Kidney (tissue), 22 donors: ENCODE results near the gene MOB4. TPM values are rescaled to one million over a fixed set of nuclear protein-coding genes. Genes with fewer than 3 reads are reported as not detected.

Experiments
- DNase-seq, 5 donors: peaks; one replicate each; pipeline ENCODE4 v3.0.0-alpha.2; 2013 to 2020
- FAIRE-seq: peaks from 2 replicates; lab custom pipeline; 2012; peaks lifted over from hg19 to GRCh38; lab: Jason Lieb, UNC
- H3K27ac ChIP-seq, 2 donors: one replicate each; pipeline ENCODE4 v1.7.0; 2013; ENCODE audit warnings: low read depth in 2 of 2, low read length in 2 of 2, inconsistent platforms in 1 of 2
- H3K27me3 ChIP-seq: one replicate; pipeline ENCODE4 v1.7.1; 2013; ENCODE audit warnings: low read length, inconsistent platforms; ENCODE audit not compliant: control insufficient read depth, insufficient read depth
- H3K36me3 ChIP-seq, 3 donors: one replicate each; pipeline versions ENCODE4 v1.7.0 to v1.7.1; 2013; ENCODE audit warnings: low read length in 3 of 3, control low read depth in 1 of 3, inconsistent platforms in 1 of 3; ENCODE audit not compliant: insufficient read depth in 3 of 3, control insufficient read depth in 2 of 3
- H3K4me1 ChIP-seq, 3 donors: one replicate each; pipeline versions ENCODE4 v1.7.0 to v1.7.1; 2013; ENCODE audit warnings: low read length in 3 of 3, inconsistent platforms in 1 of 3, low read depth in 1 of 3; ENCODE audit not compliant: control insufficient read depth in 2 of 3, insufficient read depth in 2 of 3
- H3K4me3 ChIP-seq, 3 donors: one replicate each; pipeline versions ENCODE4 v1.7.0 to v1.8.1; 2013; ENCODE audit warnings: low read length in 3 of 3, control low read depth in 1 of 3, inconsistent platforms in 1 of 3
- H3K9ac ChIP-seq, 3 donors: one replicate each; pipeline versions ENCODE4 v1.7.0 to v1.7.1; 2013; ENCODE audit warnings: low read length in 3 of 3, control low read depth in 1 of 3, inconsistent platforms in 1 of 3
- H3K9me3 ChIP-seq, 3 donors: one replicate each; pipeline versions ENCODE4 v1.7.0 to v1.7.1; 2013; ENCODE audit warnings: low read length in 3 of 3, control low read depth in 1 of 3, inconsistent platforms in 1 of 3; ENCODE audit not compliant: control insufficient read depth in 2 of 3, insufficient read depth in 1 of 3
- intact Hi-C: fragments of 100-400 bp; cut with DNase I; formaldehyde crosslinking; loops from one replicate; pipeline ENCODE4 v1.11.1; 2022
- long read RNA-seq, 10 donors: library from polyadenylated mRNA in 1 of 10; unstranded in 1 of 10; transcript quantifications; one replicate each; pipeline ENCODE4 v2.0.0 and lab custom pipeline, GENCODE V29; 2021 to 2026
- polyA plus RNA-seq: library from polyadenylated mRNA; stranded (reverse); fragments of 350-450 nt; fragmentation: Illumina TruSeq; extraction: RNeasy Lipid Tissue Mini Kit (QIAGEN cat#74804); gene quantifications from one replicate; pipeline ENCODE4 v1.2.3, GENCODE V29; 2014; ENCODE audit warnings: low read depth, low replicate concordance; ENCODE audit not compliant: insufficient read depth
- total RNA-seq: library from RNA; stranded (reverse); fragmentation: NEBNext Ultra II Directional; extraction: Animal tissue kit (Norgen Biotek cat#: 25700); gene quantifications from one replicate; pipeline ENCODE4 v1.2.1, GENCODE V29; 2021
- TF ChIP-seq, protein P1 (sequence below): IDR thresholded peaks from 3 replicates; pipeline ENCODE4 v1.5.1; 2012; ENCODE audit warnings: mild to moderate bottlenecking, moderate library complexity, borderline replicate concordance; ENCODE audit not compliant: insufficient read depth; ENCODE audit errors: extremely low read depth
- donor health status: control.
- donor health status: control.
- donor health status: control.
- donor health status: control.
- donor health status: control.
- donor health status: DM: yes; HTN: yes; CAD: no.
- donor health status: Normal renal cell carcinoma (clear cell type).

The MOB4 gene
- total RNA-seq (23.0 TPM), polyA plus RNA-seq (16.5 TPM)
- long read RNA-seq, donor 1, transcript MOB4-202 (8 exons, 3,986 nt) = major isoform, 14 of 35 reads
- long read RNA-seq, donor 1, partial matches to known transcripts = 19 of 35 reads
- long read RNA-seq, donor 1, other reads (novel, unspliced or antisense) = 0 of 35 reads
- long read RNA-seq, donor 2, transcript MOB4-207 (7 exons, 1,021 nt) = minor isoform, 5 of 34 reads
- long read RNA-seq, donor 2, transcript MOB4-202 (8 exons, 3,986 nt) = major isoform, 19 of 34 reads
- long read RNA-seq, donor 2, partial matches to known transcripts = 9 of 34 reads
- long read RNA-seq, donor 2, other reads (novel, unspliced or antisense) = 0 of 34 reads
- long read RNA-seq, donor 3, transcript MOB4-202 (8 exons, 3,986 nt) = major isoform, 26 of 34 reads
- long read RNA-seq, donor 3, partial matches to known transcripts = 5 of 34 reads
- long read RNA-seq, donor 3, other reads (novel, unspliced or antisense) = 0 of 34 reads
- long read RNA-seq, donor 4, transcript MOB4-202 (8 exons, 3,986 nt) = major isoform, 14 of 16 reads
- long read RNA-seq, donor 4, partial matches to known transcripts = 0 of 16 reads
- long read RNA-seq, donor 4, other reads (novel, unspliced or antisense) = 0 of 16 reads
- long read RNA-seq, donor 5, partial matches to known transcripts = 0 of 1 reads
- long read RNA-seq, donor 5, other reads (novel, unspliced or antisense) = 0 of 1 reads
- long read RNA-seq, donor 6, transcript MOB4-202 (8 exons, 3,986 nt) = major isoform, 45 of 60 reads
- long read RNA-seq, donor 6, partial matches to known transcripts = 12 of 60 reads
- long read RNA-seq, donor 6, other reads (novel, unspliced or antisense) = 0 of 60 reads
- long read RNA-seq, donor 7, transcript MOB4-202 (8 exons, 3,986 nt) = major isoform, 22 of 25 reads
- long read RNA-seq, donor 7, partial matches to known transcripts = 0 of 25 reads
- long read RNA-seq, donor 7, other reads (novel, unspliced or antisense) = 2 of 25 reads
- long read RNA-seq, donor 8, transcript MOB4-202 (8 exons, 3,986 nt) = major isoform, 20 of 28 reads
- long read RNA-seq, donor 8, partial matches to known transcripts = 8 of 28 reads
- long read RNA-seq, donor 8, other reads (novel, unspliced or antisense) = 0 of 28 reads
- long read RNA-seq, donor 9, transcript MOB4-202 (8 exons, 3,986 nt) = major isoform, 15 of 16 reads
- long read RNA-seq, donor 9, partial matches to known transcripts = 0 of 16 reads
- long read RNA-seq, donor 9, other reads (novel, unspliced or antisense) = 0 of 16 reads
- long read RNA-seq, donor 10, transcript MOB4-202 (8 exons, 3,986 nt) = major isoform, 14 of 33 reads
- long read RNA-seq, donor 10, partial matches to known transcripts = 19 of 33 reads
- long read RNA-seq, donor 10, other reads (novel, unspliced or antisense) = 0 of 33 reads

- DNase-seq (peak; percentile 97 to 99 (median 97)), FAIRE-seq (no peak)
- Histone ChIP-seq H3K4me1 (peaks cover 4 to 7% (median 5%) of the 10 kb centered on the region in 3 donors), H3K27me3 (no peaks in the 10 kb centered on the region), H3K27ac (peak within 1 kb of the TSS; percentile 78 to 92), H3K36me3 (no peaks in the 10 kb centered on the region), H3K9me3 (no peaks in the 10 kb centered on the region), H3K9ac (peak within 1 kb of the TSS; percentile 75 to 96 (median 94)), H3K4me3 (peak within 1 kb of the TSS; percentile 61 to 90 (median 81))
- TF ChIP-seq, protein P1, sequence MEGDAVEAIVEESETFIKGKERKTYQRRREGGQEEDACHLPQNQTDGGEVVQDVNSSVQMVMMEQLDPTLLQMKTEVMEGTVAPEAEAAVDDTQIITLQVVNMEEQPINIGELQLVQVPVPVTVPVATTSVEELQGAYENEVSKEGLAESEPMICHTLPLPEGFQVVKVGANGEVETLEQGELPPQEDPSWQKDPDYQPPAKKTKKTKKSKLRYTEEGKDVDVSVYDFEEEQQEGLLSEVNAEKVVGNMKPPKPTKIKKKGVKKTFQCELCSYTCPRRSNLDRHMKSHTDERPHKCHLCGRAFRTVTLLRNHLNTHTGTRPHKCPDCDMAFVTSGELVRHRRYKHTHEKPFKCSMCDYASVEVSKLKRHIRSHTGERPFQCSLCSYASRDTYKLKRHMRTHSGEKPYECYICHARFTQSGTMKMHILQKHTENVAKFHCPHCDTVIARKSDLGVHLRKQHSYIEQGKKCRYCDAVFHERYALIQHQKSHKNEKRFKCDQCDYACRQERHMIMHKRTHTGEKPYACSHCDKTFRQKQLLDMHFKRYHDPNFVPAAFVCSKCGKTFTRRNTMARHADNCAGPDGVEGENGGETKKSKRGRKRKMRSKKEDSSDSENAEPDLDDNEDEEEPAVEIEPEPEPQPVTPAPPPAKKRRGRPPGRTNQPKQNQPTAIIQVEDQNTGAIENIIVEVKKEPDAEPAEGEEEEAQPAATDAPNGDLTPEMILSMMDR = no peak
- intact Hi-C loops = no loop called here
These were observed at the start of gene MOB4 for GRCh38 chr2:197515739-197516392. TSS of gene MOB4 (plus strand) at chr2:197516066. CDS start at chr2:197516087, 21 bp downstream.

DNA sequence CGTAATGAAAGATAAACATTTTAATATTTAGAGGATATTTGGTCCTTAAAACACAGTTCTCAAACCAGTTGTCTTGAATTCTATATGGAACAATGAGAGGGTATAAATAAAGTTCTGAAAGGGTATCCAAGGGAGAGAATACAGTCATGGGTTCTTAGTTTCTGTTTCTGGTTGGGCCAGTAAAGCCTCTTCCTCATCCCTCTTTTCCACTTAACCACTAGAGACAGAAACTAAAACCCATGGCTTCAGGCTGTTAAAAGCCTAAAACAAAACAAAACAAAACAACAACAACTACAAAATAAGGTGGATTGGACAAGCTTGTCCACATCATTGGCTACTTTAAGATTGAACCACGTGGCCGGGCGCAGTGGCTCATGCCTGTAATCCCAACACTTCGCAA, 43.7 kb upstream of the MOB4 start:
- Histone ChIP-seq H3K9me3 (no peaks in the 10 kb centered on the region), H3K27ac (no peak overlapping the region), H3K4me3 (no peak overlapping the region), H3K36me3 (peaks cover 4 to 33% (median 17%) of the 10 kb centered on the region in 3 donors), H3K9ac (no peak overlapping the region), H3K27me3 (no peaks in the 10 kb centered on the region), H3K4me1 (no peaks in the 10 kb centered on the region)
- intact Hi-C loops = no loop called here
- no peak for FAIRE-seq
- TF ChIP-seq, protein P1 = no peak
- no peak for DNase-seq

- H3K27ac ChIP-seq = no peak overlapping the region
- TF ChIP-seq, protein P1 = no peak
- no peaks in the 10 kb centered on the region for H3K4me1 ChIP-seq
- H3K4me3 ChIP-seq = no peak overlapping the region
- peaks cover 4 to 20% (median 10%) of the 10 kb centered on the region in 3 donors for H3K36me3 ChIP-seq
- no peak overlapping the region for H3K9ac ChIP-seq
- no peak for DNase-seq
- no peak for FAIRE-seq
- intact Hi-C loops = no loop called here
- no peaks in the 10 kb centered on the region for H3K9me3 ChIP-seq
- H3K27me3 ChIP-seq = no peaks in the 10 kb centered on the region
These were observed 38.1 kb upstream of the MOB4 start for GRCh38 chr2:197477797-197478196.
